ENCODE measurements around the gene ASAP3.

Gene ASAP3

DNA sequence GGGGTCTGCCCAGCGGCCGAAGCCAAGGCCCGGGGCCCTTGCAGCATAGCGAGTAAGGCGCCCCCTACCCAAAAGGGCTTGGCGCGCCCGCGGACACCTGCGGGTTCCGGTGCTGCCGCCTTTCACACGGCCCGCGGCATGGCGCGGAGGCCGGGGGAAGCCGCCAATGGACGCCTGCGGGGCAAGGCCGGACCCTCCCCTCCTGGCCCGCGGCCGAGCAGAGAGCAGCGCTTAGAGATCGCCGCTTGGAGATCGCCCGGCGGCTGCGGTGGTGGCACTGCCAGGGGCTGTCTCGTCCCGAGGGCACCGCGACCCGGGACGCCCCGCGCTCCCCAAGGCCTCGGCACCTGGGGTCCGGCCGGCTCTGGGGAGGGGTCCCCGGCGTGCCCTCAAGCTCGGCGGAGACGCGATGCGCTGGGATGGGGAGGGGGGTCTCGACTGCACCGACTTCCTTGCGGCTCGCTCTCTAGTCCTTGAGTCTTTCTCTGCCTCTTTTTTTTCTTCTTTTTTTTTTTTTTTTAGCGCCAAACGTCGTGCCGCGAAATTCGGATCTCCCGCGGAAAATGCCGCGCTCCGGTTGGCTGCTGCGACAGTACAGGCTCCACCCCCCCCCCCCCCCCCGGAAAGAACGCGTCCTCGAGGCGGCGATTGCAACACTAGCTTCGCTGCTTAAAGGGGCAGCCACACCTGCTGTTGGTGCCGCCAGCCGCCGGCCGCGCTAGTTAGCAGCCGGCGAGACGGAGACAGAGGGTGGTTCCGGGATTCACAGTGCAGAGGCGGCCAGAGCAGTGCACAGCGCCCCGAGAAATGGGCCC lies 47.0 kb upstream of the ASAP3 start, which contains the start of gene E2F2:
Gene E2F2, minus strand, starts transcription at position 487 of the 815 bp plus-strand sequence. Its CDS starts 440 bp downstream, at position 47.
- TF ChIP-seq, protein P1, sequence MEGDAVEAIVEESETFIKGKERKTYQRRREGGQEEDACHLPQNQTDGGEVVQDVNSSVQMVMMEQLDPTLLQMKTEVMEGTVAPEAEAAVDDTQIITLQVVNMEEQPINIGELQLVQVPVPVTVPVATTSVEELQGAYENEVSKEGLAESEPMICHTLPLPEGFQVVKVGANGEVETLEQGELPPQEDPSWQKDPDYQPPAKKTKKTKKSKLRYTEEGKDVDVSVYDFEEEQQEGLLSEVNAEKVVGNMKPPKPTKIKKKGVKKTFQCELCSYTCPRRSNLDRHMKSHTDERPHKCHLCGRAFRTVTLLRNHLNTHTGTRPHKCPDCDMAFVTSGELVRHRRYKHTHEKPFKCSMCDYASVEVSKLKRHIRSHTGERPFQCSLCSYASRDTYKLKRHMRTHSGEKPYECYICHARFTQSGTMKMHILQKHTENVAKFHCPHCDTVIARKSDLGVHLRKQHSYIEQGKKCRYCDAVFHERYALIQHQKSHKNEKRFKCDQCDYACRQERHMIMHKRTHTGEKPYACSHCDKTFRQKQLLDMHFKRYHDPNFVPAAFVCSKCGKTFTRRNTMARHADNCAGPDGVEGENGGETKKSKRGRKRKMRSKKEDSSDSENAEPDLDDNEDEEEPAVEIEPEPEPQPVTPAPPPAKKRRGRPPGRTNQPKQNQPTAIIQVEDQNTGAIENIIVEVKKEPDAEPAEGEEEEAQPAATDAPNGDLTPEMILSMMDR (IDR thresholded peaks at IDR 0.05; ENCODE audit: borderline replicate concordance, extremely low read depth, low read length, poor library complexity, severe bottlenecking): peak; percentile 56
- no peak for TF ChIP-seq EZH2 (IDR thresholded peaks at IDR 0.05; ENCODE audit: borderline replicate concordance, low read depth, low read length, severe bottlenecking)
- peak within 1 kb of the TSS; percentile 90 for H3K4me2 ChIP-seq (ENCODE audit: insufficient read depth, low read length)
- H3K9ac ChIP-seq (ENCODE audit: low read depth, low read length): peak within 1 kb of the TSS; percentile 94
- ATAC-seq (ENCODE audit: insufficient read depth, low read depth): peak; percentile 71
- H3K79me2 ChIP-seq (ENCODE audit: insufficient read depth, low read length): peaks cover 54% of the 10 kb centered on the region
- H3K4me3 ChIP-seq (ENCODE audit: low read depth in 1 of 2, low read length in 2 of 2): peak within 1 kb of the TSS; percentile 78 to 80
- DNase-seq: peak; percentile 90
- peaks cover 34% of the 10 kb centered on the region for H4K20me1 ChIP-seq (ENCODE audit: insufficient read depth, low read length)
- peaks cover 52% of the 10 kb centered on the region for H3K4me1 ChIP-seq (ENCODE audit: insufficient read depth, low read length)
- peak within 1 kb of the TSS; percentile 69 for H2AFZ ChIP-seq (ENCODE audit: low read depth, low read length)
- H3K9me3 ChIP-seq (ENCODE audit: insufficient read depth, low read length, severe bottlenecking): no peaks in the 10 kb centered on the region
- peaks cover 35% of the 10 kb centered on the region for H3K36me3 ChIP-seq (ENCODE audit: insufficient read depth, low read length)
- no peaks in the 10 kb centered on the region for H3K27me3 ChIP-seq (ENCODE audit: insufficient read depth, low read length, poor library complexity)
- H3K27ac ChIP-seq (ENCODE audit: low read length): peak within 1 kb of the TSS; percentile 93

DNA sequence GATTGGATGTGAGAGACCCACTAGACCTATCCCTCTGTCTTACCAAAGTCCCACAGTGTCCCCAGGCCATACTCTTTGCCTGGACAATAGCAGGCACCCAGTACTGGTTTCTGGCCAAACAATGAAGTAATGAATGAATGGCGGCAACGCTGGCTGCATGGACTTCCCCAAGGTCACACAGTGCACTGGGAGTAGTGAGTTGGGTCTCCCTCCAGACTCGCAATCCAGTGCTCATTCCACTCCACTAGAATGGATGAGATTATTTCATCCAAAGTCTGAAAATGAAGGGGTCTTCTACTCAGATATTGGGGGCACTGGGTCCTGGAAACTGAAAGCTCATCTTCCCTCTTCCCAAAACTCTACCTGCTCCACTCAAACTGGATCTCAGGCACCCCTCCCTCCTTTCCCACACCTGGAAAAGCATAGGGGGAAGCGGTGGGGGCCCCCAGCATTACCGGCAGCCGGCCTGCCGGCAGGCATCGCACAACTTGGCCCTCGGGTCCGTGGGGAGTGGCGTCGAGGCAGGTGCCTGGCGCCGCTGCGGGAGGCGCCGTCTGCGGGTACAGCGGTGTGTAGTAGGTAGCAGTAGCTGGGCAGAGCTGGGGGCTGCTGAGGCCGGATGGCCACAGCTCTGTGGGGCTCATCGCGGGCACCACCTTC lies 46.2 kb upstream of the ASAP3 start:
- H3K9ac ChIP-seq (ENCODE audit: low read depth, low read length): peak overlapping the region; percentile 94
- TF ChIP-seq EZH2 (IDR thresholded peaks at IDR 0.05; ENCODE audit: borderline replicate concordance, low read depth, low read length, severe bottlenecking): no peak
- TF ChIP-seq, protein P1 (IDR thresholded peaks at IDR 0.05; ENCODE audit: borderline replicate concordance, extremely low read depth, low read length, poor library complexity, severe bottlenecking): no peak
- peaks cover 43% of the 10 kb centered on the region for H3K36me3 ChIP-seq (ENCODE audit: insufficient read depth, low read length)
- H3K4me3 ChIP-seq (ENCODE audit: low read depth in 1 of 2, low read length in 2 of 2): peak overlapping the region; percentile 78 to 80
- no peak for ATAC-seq (ENCODE audit: insufficient read depth, low read depth)
- peaks cover 41% of the 10 kb centered on the region for H4K20me1 ChIP-seq (ENCODE audit: insufficient read depth, low read length)
- peak overlapping the region; percentile 93 for H3K27ac ChIP-seq (ENCODE audit: low read length)
- H3K4me2 ChIP-seq (ENCODE audit: insufficient read depth, low read length): peak overlapping the region; percentile 90
- peak; percentile 57 for DNase-seq
- peak overlapping the region; percentile 60 for H2AFZ ChIP-seq (ENCODE audit: low read depth, low read length)
- peaks cover 61% of the 10 kb centered on the region for H3K79me2 ChIP-seq (ENCODE audit: insufficient read depth, low read length)
- no peaks in the 10 kb centered on the region for H3K27me3 ChIP-seq (ENCODE audit: insufficient read depth, low read length, poor library complexity)
- H3K9me3 ChIP-seq (ENCODE audit: insufficient read depth, low read length, severe bottlenecking): no peaks in the 10 kb centered on the region
- H3K4me1 ChIP-seq (ENCODE audit: insufficient read depth, low read length): peaks cover 59% of the 10 kb centered on the region

DNA sequence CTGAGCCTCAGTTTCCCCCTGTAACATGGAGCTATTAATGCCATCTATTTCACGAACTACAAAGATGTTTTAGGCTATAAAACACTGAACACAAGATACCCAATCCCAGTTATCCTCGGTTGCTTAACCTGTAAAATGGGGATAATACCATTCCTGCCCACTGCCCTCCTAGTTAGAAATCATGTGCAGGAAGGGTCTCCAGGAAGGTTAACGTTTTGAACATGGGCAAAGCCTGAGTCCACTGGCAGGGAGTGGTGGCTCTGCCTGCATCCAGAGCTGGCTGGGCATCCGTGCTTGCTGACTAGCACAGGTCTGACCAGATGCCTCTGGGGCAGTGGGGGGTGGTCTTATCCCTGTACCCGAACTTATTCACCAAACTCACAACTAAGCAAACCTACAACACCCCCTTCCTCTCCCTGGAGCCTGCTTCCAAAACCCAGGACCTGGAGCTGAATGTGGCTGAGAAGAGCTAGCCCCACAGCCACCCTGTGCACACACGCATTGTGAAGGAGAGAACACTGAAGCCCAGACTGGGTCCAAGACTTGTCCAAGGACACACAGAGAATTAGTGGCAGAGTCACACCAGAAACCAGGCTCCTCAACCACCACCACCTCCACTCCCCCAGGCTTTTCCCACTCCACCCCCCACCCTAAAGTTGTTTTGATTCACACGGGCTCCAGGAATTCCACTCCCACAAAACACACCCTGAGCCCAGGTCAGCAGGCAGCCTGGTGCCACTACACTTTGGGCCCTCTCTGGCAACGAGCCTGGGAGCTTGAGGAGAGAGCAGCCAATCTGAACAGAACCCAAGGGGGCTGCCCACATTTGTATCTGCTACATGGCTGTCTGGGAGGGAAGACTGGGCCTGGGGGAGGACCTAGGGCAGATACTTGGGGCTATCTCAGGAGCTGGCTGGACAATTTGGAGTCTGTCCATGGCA lies 45.4 kb upstream of the ASAP3 start:
- peaks cover 67% of the 10 kb centered on the region for H3K4me1 ChIP-seq (ENCODE audit: insufficient read depth, low read length)
- H4K20me1 ChIP-seq (ENCODE audit: insufficient read depth, low read length): peaks cover 49% of the 10 kb centered on the region
- H3K9me3 ChIP-seq (ENCODE audit: insufficient read depth, low read length, severe bottlenecking): no peaks in the 10 kb centered on the region
- peak; percentile 53 for DNase-seq
- TF ChIP-seq EZH2 (IDR thresholded peaks at IDR 0.05; ENCODE audit: borderline replicate concordance, low read depth, low read length, severe bottlenecking): no peak
- no peak overlapping the region for H2AFZ ChIP-seq (ENCODE audit: low read depth, low read length)
- peak overlapping the region; percentile 78 to 80 for H3K4me3 ChIP-seq (ENCODE audit: low read depth in 1 of 2, low read length in 2 of 2)
- ATAC-seq (ENCODE audit: insufficient read depth, low read depth): no peak
- H3K79me2 ChIP-seq (ENCODE audit: insufficient read depth, low read length): peaks cover 69% of the 10 kb centered on the region
- H3K27ac ChIP-seq (ENCODE audit: low read length): peak overlapping the region; percentile 93
- peaks cover 50% of the 10 kb centered on the region for H3K36me3 ChIP-seq (ENCODE audit: insufficient read depth, low read length)
- peak overlapping the region; percentile 90 for H3K4me2 ChIP-seq (ENCODE audit: insufficient read depth, low read length)
- no peaks in the 10 kb centered on the region for H3K27me3 ChIP-seq (ENCODE audit: insufficient read depth, low read length, poor library complexity)
- H3K9ac ChIP-seq (ENCODE audit: low read depth, low read length): peak overlapping the region; percentile 94
